NB4 (cell line): Measurements from ENCODE around the gene ENOX1.

Source experiments
- DNase-seq: peaks from one replicate; pipeline ENCODE4 v3.0.0; 2010; ENCODE audit warnings: low read depth
- H3K4me3 ChIP-seq: one replicate; pipeline ENCODE4 v1.5.1; 2011; ENCODE audit warnings: mild to moderate bottlenecking, low read depth, low read length, moderate library complexity
- MYC ChIP-seq: IDR thresholded peaks from 2 replicates; pipeline ENCODE4 v1.6.1; 2011; ENCODE audit warnings: low read depth, low read length
- POLR2A ChIP-seq: IDR thresholded peaks from 2 replicates; pipeline ENCODE4 v1.6.1; 2011; ENCODE audit warnings: mild to moderate bottlenecking; ENCODE audit not compliant: insufficient read length; ENCODE audit errors: extremely low read depth
- TF ChIP-seq, protein P1 (sequence below): IDR thresholded peaks from 2 replicates; pipeline ENCODE4 v1.6.1; 2011; ENCODE audit warnings: low read depth, low read length
- TF ChIP-seq, protein P2 (sequence below): IDR thresholded peaks from one replicate; pipeline ENCODE4 v1.5.1; 2012; ENCODE audit warnings: low read depth, low read length

The ENOX1 gene

DNA sequence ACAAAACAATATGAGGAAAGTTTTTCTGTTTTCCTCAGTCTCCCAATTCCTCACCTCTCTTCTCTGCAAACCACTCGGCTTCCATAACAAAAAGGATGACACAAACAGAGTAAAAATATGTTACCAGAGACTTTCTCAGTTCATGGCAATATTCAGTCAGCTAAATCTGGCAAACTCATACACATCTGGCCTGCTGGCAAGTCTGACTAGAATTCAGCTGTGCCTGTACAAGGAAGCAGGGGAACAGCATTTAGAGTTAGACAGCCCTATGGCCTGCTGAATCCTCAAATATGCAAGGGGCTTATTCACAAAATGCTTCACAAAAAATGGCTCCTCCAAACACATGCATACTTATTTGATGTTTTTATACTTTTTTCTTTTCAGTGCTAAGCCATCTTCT is 227.8 kb downstream of the ENOX1 start:
- no peak for DNase-seq
- H3K4me3 ChIP-seq: no peak overlapping the region
- no peak for TF ChIP-seq POLR2A
- TF ChIP-seq, protein P1, sequence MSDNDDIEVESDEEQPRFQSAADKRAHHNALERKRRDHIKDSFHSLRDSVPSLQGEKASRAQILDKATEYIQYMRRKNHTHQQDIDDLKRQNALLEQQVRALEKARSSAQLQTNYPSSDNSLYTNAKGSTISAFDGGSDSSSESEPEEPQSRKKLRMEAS: no peak
- TF ChIP-seq, protein P2, sequence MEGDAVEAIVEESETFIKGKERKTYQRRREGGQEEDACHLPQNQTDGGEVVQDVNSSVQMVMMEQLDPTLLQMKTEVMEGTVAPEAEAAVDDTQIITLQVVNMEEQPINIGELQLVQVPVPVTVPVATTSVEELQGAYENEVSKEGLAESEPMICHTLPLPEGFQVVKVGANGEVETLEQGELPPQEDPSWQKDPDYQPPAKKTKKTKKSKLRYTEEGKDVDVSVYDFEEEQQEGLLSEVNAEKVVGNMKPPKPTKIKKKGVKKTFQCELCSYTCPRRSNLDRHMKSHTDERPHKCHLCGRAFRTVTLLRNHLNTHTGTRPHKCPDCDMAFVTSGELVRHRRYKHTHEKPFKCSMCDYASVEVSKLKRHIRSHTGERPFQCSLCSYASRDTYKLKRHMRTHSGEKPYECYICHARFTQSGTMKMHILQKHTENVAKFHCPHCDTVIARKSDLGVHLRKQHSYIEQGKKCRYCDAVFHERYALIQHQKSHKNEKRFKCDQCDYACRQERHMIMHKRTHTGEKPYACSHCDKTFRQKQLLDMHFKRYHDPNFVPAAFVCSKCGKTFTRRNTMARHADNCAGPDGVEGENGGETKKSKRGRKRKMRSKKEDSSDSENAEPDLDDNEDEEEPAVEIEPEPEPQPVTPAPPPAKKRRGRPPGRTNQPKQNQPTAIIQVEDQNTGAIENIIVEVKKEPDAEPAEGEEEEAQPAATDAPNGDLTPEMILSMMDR: no peak

DNA sequence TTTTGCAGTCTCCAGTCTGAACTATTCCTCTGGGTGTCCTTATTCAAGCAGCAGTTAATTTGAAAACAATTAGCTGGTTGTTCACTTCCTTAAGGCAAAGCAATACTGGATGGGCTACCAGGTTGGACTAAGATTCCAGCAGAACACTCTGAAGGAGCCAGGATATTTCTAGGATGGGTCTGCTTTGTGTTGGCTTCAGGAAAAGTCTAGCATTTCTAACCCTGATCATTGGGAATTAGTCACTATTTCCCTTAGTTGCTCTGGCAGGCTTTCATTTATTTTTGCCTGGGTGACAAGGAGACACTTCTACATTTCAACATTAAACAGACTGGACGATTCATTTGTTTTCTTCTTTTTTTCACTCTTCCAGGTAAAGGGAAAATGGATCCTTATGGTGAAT is 228.4 kb downstream of the ENOX1 start:
- TF ChIP-seq, protein P2: no peak
- TF ChIP-seq, protein P1: no peak
- H3K4me3 ChIP-seq: no peak overlapping the region
- DNase-seq: no peak

- no peak overlapping the region for H3K4me3 ChIP-seq
- TF ChIP-seq POLR2A: no peak
- no peak for TF ChIP-seq MYC
- TF ChIP-seq, protein P1: no peak
- TF ChIP-seq, protein P2: no peak
- no peak for DNase-seq
Observed at GRCh38 chr13:43555667-43556066, 231.1 kb downstream of the ENOX1 start.

DNA sequence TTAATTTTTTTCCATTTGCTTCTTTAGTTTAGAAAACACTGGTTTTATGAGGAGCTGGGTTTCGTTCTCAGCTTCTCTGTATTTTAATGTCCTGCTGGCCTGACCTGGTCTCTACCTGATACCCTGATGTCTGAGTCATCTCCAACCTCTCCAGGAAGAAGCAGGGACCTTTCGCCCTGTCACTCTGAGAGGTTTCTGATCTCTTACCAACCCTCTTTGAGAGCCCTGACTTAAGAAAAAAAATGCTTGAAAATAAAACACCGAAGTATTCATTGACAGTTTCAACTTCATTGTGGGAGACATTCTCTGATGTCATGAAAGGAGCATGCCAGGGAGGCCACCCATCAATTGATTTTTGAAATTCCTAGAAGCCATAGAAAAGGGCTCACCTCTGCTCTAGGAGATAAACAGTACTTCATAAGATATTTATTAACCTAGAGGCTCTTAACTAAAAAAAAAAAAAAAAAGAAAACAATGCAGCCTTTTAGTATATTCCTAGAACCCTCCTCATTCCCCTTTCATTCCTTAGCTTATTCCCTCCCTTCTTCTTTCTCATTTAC is 234.8 kb downstream of the ENOX1 start:
- H3K4me3 ChIP-seq: no peak overlapping the region
- TF ChIP-seq, protein P2: no peak
- TF ChIP-seq POLR2A: no peak
- TF ChIP-seq MYC: no peak
- TF ChIP-seq, protein P1: no peak
- no peak for DNase-seq

GRCh38 chr13:43546816-43547215 is 240.0 kb downstream of the ENOX1 start:
- no peak overlapping the region for H3K4me3 ChIP-seq
- TF ChIP-seq, protein P2: no peak
- DNase-seq: no peak

GRCh38 chr13:43546251-43546650 is 240.5 kb downstream of the ENOX1 start:
- DNase-seq: no peak
- TF ChIP-seq, protein P2: no peak
- TF ChIP-seq, protein P1: no peak
- TF ChIP-seq POLR2A (no peak), MYC (no peak)
- H3K4me3 ChIP-seq: no peak overlapping the region
